Breast epithelium (tissue), 3 donors: Measurements from ENCODE around the gene SLC66A1.

Experiments used
- CTCF ChIP-seq, 3 donors: fragments of 450-650 bp; IDR thresholded peaks; one replicate each; pipeline ENCODE4 v1.5.1; 2016 to 2017; ENCODE audit warnings: antibody characterized with exemption in 3 of 3, mild to moderate bottlenecking in 3 of 3, moderate library complexity in 3 of 3
- POLR2A ChIP-seq: fragments of 450-650 bp; IDR thresholded peaks from one replicate; pipeline ENCODE4 v1.6.1; 2016; ENCODE audit warnings: antibody characterized with exemption, mild to moderate bottlenecking, moderate library complexity
- POLR2AphosphoS5 ChIP-seq, 3 donors: sonication (generic); formaldehyde crosslinking; IDR thresholded peaks; one replicate each; pipeline ENCODE4 v1.6.1; 2017; ENCODE audit warnings: antibody characterized with exemption in 3 of 3

- TF ChIP-seq CTCF (IDR thresholded peaks at IDR 0.05) (no peak), POLR2A (no peak), POLR2AphosphoS5 (IDR thresholded peaks at IDR 0.05) (no peak)
These were observed 57.4 kb downstream of the SLC66A1 start for GRCh38 chr1:19369396-19370090.
